Endothelial cell (in vitro differentiated cells): Measurements from ENCODE around the gene ASPM. TPM values are rescaled to one million over a fixed set of nuclear protein-coding genes. Genes with fewer than 3 reads are reported as not detected.
"Not testable (repeated sequence)": the region's sequence is repeated elsewhere in the genome, so short reads cannot be mapped to it uniquely, and the experiment has no call there.

ENCODE experiments used
- DNase-seq: peaks from one replicate; pipeline ENCODE4 v3.0.0; 2021; ENCODE audit warnings: low spot score
- H3K27ac Mint-ChIP-seq: one replicate; pipeline ENCODE4 v1.8.0; 2021; ENCODE audit warnings: mixed read lengths, inconsistent platforms; ENCODE audit not compliant: unreplicated experiment
- H3K27me3 Mint-ChIP-seq: one replicate; pipeline ENCODE4 v1.8.0; 2021; ENCODE audit warnings: mild to moderate bottlenecking, moderate library complexity, mixed read lengths, inconsistent platforms; ENCODE audit not compliant: unreplicated experiment
- H3K36me3 Mint-ChIP-seq: one replicate; pipeline ENCODE4 v1.8.0; 2021; ENCODE audit warnings: mild to moderate bottlenecking, low read depth, mixed read lengths, inconsistent platforms; ENCODE audit not compliant: unreplicated experiment
- H3K4me1 Mint-ChIP-seq: one replicate; pipeline ENCODE4 v1.8.0; 2021; ENCODE audit warnings: mild to moderate bottlenecking, mixed read lengths, inconsistent platforms; ENCODE audit not compliant: unreplicated experiment
- H3K4me3 Mint-ChIP-seq: one replicate; pipeline ENCODE4 v1.8.0; 2021; ENCODE audit warnings: mild to moderate bottlenecking, mixed read lengths, inconsistent platforms; ENCODE audit not compliant: unreplicated experiment
- H3K9me3 Mint-ChIP-seq: one replicate; pipeline ENCODE4 v1.8.0; 2021; ENCODE audit warnings: mixed read lengths, inconsistent platforms; ENCODE audit not compliant: unreplicated experiment
- total RNA-seq: library from RNA; stranded (reverse); fragmentation: NEBNext Ultra II Directional; extraction: Animal tissue kit (Norgen Biotek cat#: 25700); gene quantifications from one replicate; pipeline ENCODE4 v1.2.1, GENCODE V29; 2021; ENCODE audit not compliant: unreplicated experiment
- TF ChIP-seq, protein P1 (sequence below): fragments of 200-600 bp; sonication (generic); IDR thresholded peaks from one replicate; pipeline ENCODE4 v1.5.0; 2021; ENCODE audit warnings: antibody characterized with exemption; ENCODE audit not compliant: unreplicated experiment

ASPM gene
- total RNA-seq, 1 donor from 2014 or later = 9.4 TPM

DNA sequence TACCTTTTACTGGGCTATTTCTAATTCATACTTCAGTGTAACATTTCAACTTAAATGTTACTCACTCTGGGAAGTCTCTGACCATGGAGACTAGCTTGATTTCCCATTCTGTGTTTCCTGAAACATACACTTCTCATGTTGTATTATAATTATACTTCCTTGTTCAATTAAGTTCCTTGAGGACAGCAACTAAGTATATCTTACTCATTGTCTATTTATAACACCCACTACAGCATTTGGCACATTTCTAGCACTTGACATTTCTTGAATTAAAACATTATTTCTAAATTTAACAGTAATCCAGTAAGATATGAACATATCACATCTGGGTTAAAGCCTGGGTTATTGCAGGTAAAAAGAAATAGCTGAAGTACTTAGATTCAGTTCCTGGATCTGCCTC lies 47.0 kb downstream of the ASPM start:
- DNase-seq = no peak
- Mint-ChIP-seq H3K4me1 (peaks cover 10% of the 10 kb centered on the region), H3K27me3 (no peaks in the 10 kb centered on the region), H3K36me3 (no peaks in the 10 kb centered on the region), H3K27ac (no peak overlapping the region), H3K4me3 (no peak overlapping the region), H3K9me3 (no peaks in the 10 kb centered on the region)
- TF ChIP-seq, protein P1, sequence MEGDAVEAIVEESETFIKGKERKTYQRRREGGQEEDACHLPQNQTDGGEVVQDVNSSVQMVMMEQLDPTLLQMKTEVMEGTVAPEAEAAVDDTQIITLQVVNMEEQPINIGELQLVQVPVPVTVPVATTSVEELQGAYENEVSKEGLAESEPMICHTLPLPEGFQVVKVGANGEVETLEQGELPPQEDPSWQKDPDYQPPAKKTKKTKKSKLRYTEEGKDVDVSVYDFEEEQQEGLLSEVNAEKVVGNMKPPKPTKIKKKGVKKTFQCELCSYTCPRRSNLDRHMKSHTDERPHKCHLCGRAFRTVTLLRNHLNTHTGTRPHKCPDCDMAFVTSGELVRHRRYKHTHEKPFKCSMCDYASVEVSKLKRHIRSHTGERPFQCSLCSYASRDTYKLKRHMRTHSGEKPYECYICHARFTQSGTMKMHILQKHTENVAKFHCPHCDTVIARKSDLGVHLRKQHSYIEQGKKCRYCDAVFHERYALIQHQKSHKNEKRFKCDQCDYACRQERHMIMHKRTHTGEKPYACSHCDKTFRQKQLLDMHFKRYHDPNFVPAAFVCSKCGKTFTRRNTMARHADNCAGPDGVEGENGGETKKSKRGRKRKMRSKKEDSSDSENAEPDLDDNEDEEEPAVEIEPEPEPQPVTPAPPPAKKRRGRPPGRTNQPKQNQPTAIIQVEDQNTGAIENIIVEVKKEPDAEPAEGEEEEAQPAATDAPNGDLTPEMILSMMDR = no peak

DNA sequence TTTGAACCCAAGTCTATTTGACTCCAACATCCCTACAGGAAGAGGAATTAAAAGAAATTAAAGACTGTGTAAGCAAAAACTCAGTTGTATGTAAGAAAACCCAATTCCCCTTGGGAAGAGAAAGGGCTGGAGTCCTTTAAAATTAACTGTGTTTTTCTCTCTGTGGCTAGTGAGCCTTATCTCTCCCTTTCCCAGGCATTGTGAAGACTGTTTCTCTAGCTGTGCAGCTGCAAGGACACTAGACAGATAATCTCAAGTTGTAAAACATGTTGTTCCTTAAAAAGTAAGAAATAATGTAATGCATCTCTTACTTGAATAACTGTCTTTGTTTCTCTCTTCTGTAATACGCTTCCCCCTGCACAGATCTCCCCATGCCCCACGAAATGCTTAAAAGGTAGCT lies 49.5 kb downstream of the ASPM start:
- H3K4me3 Mint-ChIP-seq, H3K4me1 Mint-ChIP-seq, DNase-seq, H3K9me3 Mint-ChIP-seq, H3K27ac Mint-ChIP-seq, H3K36me3 Mint-ChIP-seq, H3K27me3 Mint-ChIP-seq: not testable (repeated sequence)

DNA sequence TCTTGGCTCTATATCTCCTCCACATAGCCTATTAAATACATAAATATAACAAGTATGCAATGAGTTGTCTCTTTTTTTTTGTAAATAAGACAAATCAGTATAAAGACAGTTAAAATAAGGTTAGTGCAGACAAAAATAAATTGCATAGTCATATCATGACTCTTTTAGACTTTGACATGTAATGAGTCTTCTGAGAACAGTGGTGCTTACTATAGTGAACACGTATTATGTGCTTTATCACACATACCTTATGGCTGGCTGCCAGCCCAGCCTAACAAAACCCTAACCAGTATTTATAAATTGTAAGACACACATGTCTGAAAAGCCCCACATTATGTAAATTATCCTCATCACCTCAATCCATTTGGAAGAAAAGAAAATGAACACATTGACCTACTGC lies 50.3 kb downstream of the ASPM start:
- Mint-ChIP-seq H3K27ac (no peak overlapping the region), H3K4me3 (no peak overlapping the region), H3K36me3 (no peaks in the 10 kb centered on the region), H3K27me3 (no peaks in the 10 kb centered on the region), H3K9me3 (no peaks in the 10 kb centered on the region), H3K4me1 (peaks cover 5% of the 10 kb centered on the region)
- TF ChIP-seq, protein P1 = no peak
- DNase-seq = no peak

DNA sequence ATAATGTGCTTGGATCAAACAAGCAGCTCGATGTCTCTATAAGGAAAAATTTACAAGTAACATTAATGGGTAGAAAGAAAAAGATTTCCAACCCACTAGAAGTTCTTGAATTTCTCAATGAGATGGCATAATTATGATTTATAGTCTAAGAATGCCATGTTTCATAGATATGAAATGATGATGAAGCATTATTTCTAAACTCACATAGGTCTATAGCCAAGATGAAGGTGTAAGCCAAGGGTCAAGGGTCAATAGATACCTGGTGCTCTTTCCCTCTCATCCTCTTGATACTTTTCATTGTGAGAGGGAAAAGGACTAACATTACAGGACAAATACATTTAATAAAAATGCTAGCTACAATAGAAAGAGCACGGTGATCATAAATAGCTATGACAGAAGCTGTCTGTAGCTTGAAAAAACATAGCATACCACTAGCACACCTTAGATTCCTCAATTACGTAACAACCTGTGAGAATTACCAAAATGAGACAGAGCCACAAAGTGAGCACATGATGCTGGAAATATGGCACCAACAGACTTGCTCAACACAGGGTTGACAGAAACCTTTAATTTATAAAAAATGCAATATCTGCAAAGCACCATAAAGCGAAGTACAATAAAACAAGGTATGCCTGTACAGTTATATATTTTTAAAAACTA lies 53.1 kb downstream of the ASPM start:
- Mint-ChIP-seq H3K9me3 (no peaks in the 10 kb centered on the region), H3K36me3 (no peaks in the 10 kb centered on the region), H3K4me3 (no peak overlapping the region), H3K27me3 (no peaks in the 10 kb centered on the region), H3K4me1 (no peaks in the 10 kb centered on the region), H3K27ac (no peak overlapping the region)
- DNase-seq = no peak
- TF ChIP-seq, protein P1 = no peak

DNA sequence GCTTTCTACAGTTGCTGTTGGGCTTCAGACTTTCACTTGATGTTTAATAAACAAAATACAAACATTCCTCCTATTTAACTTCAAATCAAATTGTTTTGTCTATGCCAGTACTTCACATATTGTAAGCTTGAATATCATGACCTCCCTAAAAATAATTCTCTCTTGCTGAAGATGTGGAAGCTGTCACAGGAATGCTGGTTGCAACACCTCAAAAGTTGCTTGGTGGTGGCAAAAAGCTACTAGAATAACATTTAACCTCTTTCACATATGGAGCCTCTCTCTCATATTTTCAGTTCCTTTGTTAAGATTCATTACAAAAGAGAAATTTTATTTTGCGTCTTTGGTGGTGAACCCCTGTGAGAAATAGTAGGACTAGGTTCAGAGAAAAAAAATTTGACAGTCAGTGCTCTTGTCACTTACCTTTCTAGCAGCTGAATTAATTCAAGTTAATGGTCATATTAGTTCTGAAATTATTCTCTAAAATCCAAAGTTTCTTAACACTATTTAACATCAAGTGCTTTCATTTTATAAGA lies 53.9 kb downstream of the ASPM start:
- no peaks in the 10 kb centered on the region for H3K4me1 Mint-ChIP-seq
- no peaks in the 10 kb centered on the region for H3K27me3 Mint-ChIP-seq
- no peak overlapping the region for H3K4me3 Mint-ChIP-seq
- DNase-seq = no peak
- H3K27ac Mint-ChIP-seq = no peak overlapping the region
- H3K9me3 Mint-ChIP-seq = no peaks in the 10 kb centered on the region
- H3K36me3 Mint-ChIP-seq = peaks cover 3% of the 10 kb centered on the region
- TF ChIP-seq, protein P1 = no peak
